Body of pancreas (tissue), 4 donors: ENCODE measurements around the gene CCDC57. TPM values are rescaled to one million over a fixed set of nuclear protein-coding genes. Genes with fewer than 3 reads are reported as not detected.

Experiments used
- ATAC-seq: fragments of 150-250 bp; one replicate; pipeline ENCODE4 v1.9.1; 2016
- DNase-seq, 4 donors: peaks; one replicate each; pipeline ENCODE4 v3.0.0-alpha.2; 2019
- H3K27ac ChIP-seq, 4 donors: fragments of 200-600 bp; sonication (generic); 1 replicate in 3 of 4; 2 replicates in 1 of 4; pipeline versions ENCODE4 v1.5.1 to v1.6.1; 2016 to 2019; ENCODE audit warnings: mild to moderate bottlenecking in 1 of 4, mixed read lengths in 1 of 4, moderate library complexity in 1 of 4
- H3K27me3 ChIP-seq, 2 donors: fragments of 200-600 bp; sonication (generic); one replicate each; pipeline ENCODE4 v1.6.0; 2016; ENCODE audit warnings: mild to moderate bottlenecking in 1 of 2
- H3K36me3 ChIP-seq, 2 donors: fragments of 200-600 bp; sonication (generic); replicated peaks in 1 of 2; 2 replicates each; pipeline ENCODE4 v1.5.1; 2016; ENCODE audit warnings: low read depth in 2 of 2; ENCODE audit not compliant: insufficient read depth in 1 of 2
- H3K4me1 ChIP-seq: fragments of 200-600 bp; sonication (generic); one replicate; pipeline ENCODE4 v1.6.0; 2016
- H3K4me3 ChIP-seq, 2 donors: fragments of 200-600 bp; sonication (generic); 1 replicate in 1 of 2; 2 replicates in 1 of 2; pipeline ENCODE4 v1.5.1; 2016 to 2019
- H3K9me3 ChIP-seq, 3 donors: fragments of 200-600 bp; sonication (generic); 1 replicate in 2 of 3; 2 replicates in 1 of 3; pipeline ENCODE4 v1.5.1; 2016
- CTCF ChIP-seq, 7 experiments: fragments of 450-650 bp in 4 of 7; fragments of 200-600 bp in 3 of 7; sonication (generic) in 3 of 7; IDR thresholded peaks; one replicate each; pipeline ENCODE4 v1.5.1; 2016 to 2019; ENCODE audit warnings: antibody characterized with exemption in 7 of 7
- POLR2A ChIP-seq, 3 donors: fragments of 450-650 bp; IDR thresholded peaks; one replicate each; pipeline ENCODE4 v1.6.1; 2016; ENCODE audit warnings: antibody characterized with exemption in 3 of 3, mild to moderate bottlenecking in 2 of 3
- WGBS, 2 donors: methylation state at CpG; one replicate each; pipeline ENCODE4 v1.1.5; 2017; 5-methylcytosine and 5-hydroxymethylcytosine counted together
- intact Hi-C: fragments of 100-400 bp; cut with DNase I; formaldehyde crosslinking; loops from one replicate; pipeline ENCODE4 v1.15.1; 2023
- total RNA-seq, 2 donors: library from RNA; depleted of rRNA; stranded (reverse); fragments of >200 nt; gene quantifications; one replicate each; pipeline ENCODE4 v1.1.0, GENCODE V29; 2016

CCDC57 gene
- total RNA-seq, 2 donors from 2014 or later = 24.1 to 60.3 TPM

GRCh38 chr17:82205720-82206508 lies 6.7 kb downstream of the CCDC57 start:
- 16 to 34% methylated on average over 8 to 21 of the region's 21 CpGs for WGBS, 2 donors
- Histone ChIP-seq H3K4me3 (no peak overlapping the region), H3K36me3 (no peaks in the 10 kb centered on the region), H3K27ac (peak overlapping the region; percentile 41 to 75 (median 64)), H3K27me3 (no peaks in the 10 kb centered on the region), H3K4me1 (peaks cover 10% of the 10 kb centered on the region), H3K9me3 (no peaks in the 10 kb centered on the region)
- DNase-seq = peak; percentile 82 to 89 (median 87)
- intact Hi-C loops = no loop called here
- TF ChIP-seq POLR2A (IDR thresholded peaks at IDR 0.05) (peak; percentile 40 to 77 (median 75)), CTCF (IDR thresholded peaks at IDR 0.05) (peak; percentile 67 to 92 (median 92))
- peak; percentile 90 for ATAC-seq

- Histone ChIP-seq H3K36me3 (no peaks in the 10 kb centered on the region), H3K9me3 (no peaks in the 10 kb centered on the region), H3K4me3 (no peak overlapping the region), H3K27ac (no peak overlapping the region), H3K27me3 (no peaks in the 10 kb centered on the region), H3K4me1 (peaks cover 10% of the 10 kb centered on the region)
- ATAC-seq (no peak), DNase-seq (no peak)
- TF ChIP-seq CTCF (IDR thresholded peaks at IDR 0.05) (no peak), POLR2A (IDR thresholded peaks at IDR 0.05) (no peak)
- intact Hi-C loops = no loop called here
- 55 to 60% methylated on average over 18 to 24 of the region's 25 CpGs for WGBS, 2 donors
These were observed 7.6 kb downstream of the CCDC57 start for GRCh38 chr17:82204831-82205719.

GRCh38 chr17:82203920-82204319 lies 8.7 kb downstream of the CCDC57 start:
- H3K4me3 ChIP-seq = no peak overlapping the region
- intact Hi-C loops = no loop called here
- no peaks in the 10 kb centered on the region for H3K27me3 ChIP-seq
- WGBS, 2 donors = 81 to 82% methylated on average over 12 to 19 of the region's 19 CpGs
- no peak for ATAC-seq
- H3K9me3 ChIP-seq = no peaks in the 10 kb centered on the region
- DNase-seq = no peak
- no peak for TF ChIP-seq CTCF (IDR thresholded peaks at IDR 0.05)
- no peak for TF ChIP-seq POLR2A (IDR thresholded peaks at IDR 0.05)
- peaks cover 10% of the 10 kb centered on the region for H3K4me1 ChIP-seq
- H3K36me3 ChIP-seq = no peaks in the 10 kb centered on the region
- H3K27ac ChIP-seq = no peak overlapping the region

GRCh38 chr17:82202981-82203380 lies 9.7 kb downstream of the CCDC57 start:
- Histone ChIP-seq H3K4me3 (no peak overlapping the region), H3K27ac (no peak overlapping the region), H3K36me3 (peaks cover 0 to under 1% of the 10 kb centered on the region in 2 donors), H3K9me3 (no peaks in the 10 kb centered on the region), H3K4me1 (peaks cover 10% of the 10 kb centered on the region), H3K27me3 (no peaks in the 10 kb centered on the region)
- intact Hi-C loops = no loop called here
- TF ChIP-seq POLR2A (IDR thresholded peaks at IDR 0.05) (no peak), CTCF (IDR thresholded peaks at IDR 0.05) (no peak)
- ATAC-seq = no peak
- DNase-seq = no peak
- 71 to 78% methylated on average over 10 of the region's 10 CpGs for WGBS, 2 donors
